Measurements from ENCODE around the gene B4GALT1.

Gene B4GALT1

GRCh38 chr9:33120620-33121019 is 46.5 kb downstream of the B4GALT1 start:
- TF ChIP-seq FOXP2 (optimal IDR thresholded peaks at IDR 0.05; ENCODE audit: borderline replicate concordance, extremely low read depth, extremely low read length, insufficient read depth) (no peak), TAF1 (IDR thresholded peaks at IDR 0.05; ENCODE audit: borderline replicate concordance, insufficient read depth, low read length) (no peak), REST (IDR thresholded peaks at IDR 0.05; ENCODE audit: insufficient read depth in 1 of 2, low read depth in 2 of 2, low read length in 2 of 2) (no peak), SIN3A (IDR thresholded peaks at IDR 0.05; ENCODE audit: borderline replicate concordance, insufficient read depth, low read length) (no peak), POLR2AphosphoS5 (IDR thresholded peaks at IDR 0.05; ENCODE audit: low read depth, low read length) (no peak)

- TF ChIP-seq REST (IDR thresholded peaks at IDR 0.05; ENCODE audit: insufficient read depth in 1 of 2, low read depth in 2 of 2, low read length in 2 of 2) (no peak), SIN3A (IDR thresholded peaks at IDR 0.05; ENCODE audit: borderline replicate concordance, insufficient read depth, low read length) (no peak), FOXP2 (optimal IDR thresholded peaks at IDR 0.05; ENCODE audit: borderline replicate concordance, extremely low read depth, extremely low read length, insufficient read depth) (no peak), POLR2AphosphoS5 (IDR thresholded peaks at IDR 0.05; ENCODE audit: low read depth, low read length) (no peak), TAF1 (IDR thresholded peaks at IDR 0.05; ENCODE audit: borderline replicate concordance, insufficient read depth, low read length) (no peak)
Measured at GRCh38 chr9:33117796-33118195, 49.3 kb downstream of the B4GALT1 start.

GRCh38 chr9:33117306-33117705 is 49.8 kb downstream of the B4GALT1 start:
- TF ChIP-seq REST (IDR thresholded peaks at IDR 0.05; ENCODE audit: insufficient read depth in 1 of 2, low read depth in 2 of 2, low read length in 2 of 2): no peak
- no peak for TF ChIP-seq SIN3A (IDR thresholded peaks at IDR 0.05; ENCODE audit: borderline replicate concordance, insufficient read depth, low read length)
- TF ChIP-seq TAF1 (IDR thresholded peaks at IDR 0.05; ENCODE audit: borderline replicate concordance, insufficient read depth, low read length): no peak
- TF ChIP-seq FOXP2 (optimal IDR thresholded peaks at IDR 0.05; ENCODE audit: borderline replicate concordance, extremely low read depth, extremely low read length, insufficient read depth): no peak
- TF ChIP-seq POLR2AphosphoS5 (IDR thresholded peaks at IDR 0.05; ENCODE audit: low read depth, low read length): no peak

- TF ChIP-seq FOXP2 (optimal IDR thresholded peaks at IDR 0.05; ENCODE audit: borderline replicate concordance, extremely low read depth, extremely low read length, insufficient read depth) (no peak), SIN3A (IDR thresholded peaks at IDR 0.05; ENCODE audit: borderline replicate concordance, insufficient read depth, low read length) (no peak), TAF1 (IDR thresholded peaks at IDR 0.05; ENCODE audit: borderline replicate concordance, insufficient read depth, low read length) (no peak), POLR2AphosphoS5 (IDR thresholded peaks at IDR 0.05; ENCODE audit: low read depth, low read length) (no peak), REST (IDR thresholded peaks at IDR 0.05; ENCODE audit: insufficient read depth in 1 of 2, low read depth in 2 of 2, low read length in 2 of 2) (no peak)
Measured at GRCh38 chr9:33116860-33117259, 50.3 kb downstream of the B4GALT1 start.

GRCh38 chr9:33114746-33115145 is 52.4 kb downstream of the B4GALT1 start:
- no peak for TF ChIP-seq TAF1 (IDR thresholded peaks at IDR 0.05; ENCODE audit: borderline replicate concordance, insufficient read depth, low read length)
- TF ChIP-seq FOXP2 (optimal IDR thresholded peaks at IDR 0.05; ENCODE audit: borderline replicate concordance, extremely low read depth, extremely low read length, insufficient read depth): no peak
- TF ChIP-seq REST (IDR thresholded peaks at IDR 0.05; ENCODE audit: insufficient read depth in 1 of 2, low read depth in 2 of 2, low read length in 2 of 2): no peak
- no peak for TF ChIP-seq SIN3A (IDR thresholded peaks at IDR 0.05; ENCODE audit: borderline replicate concordance, insufficient read depth, low read length)
- no peak for TF ChIP-seq POLR2AphosphoS5 (IDR thresholded peaks at IDR 0.05; ENCODE audit: low read depth, low read length)

Data from PFSK-1 (cell line).